GM12875 (cell line): ENCODE measurements around the gene FAM151B.

Experiments
- H3K4me3 ChIP-seq: one replicate; pipeline ENCODE4 v1.5.1; 2011; ENCODE audit warnings: low read depth, low read length, control low read depth
- CTCF ChIP-seq: IDR thresholded peaks from 2 replicates; pipeline ENCODE4 v1.5.1; 2011; ENCODE audit warnings: low read depth, mild to moderate bottlenecking, control low read depth, inconsistent platforms, low read length, moderate library complexity, borderline replicate concordance; ENCODE audit not compliant: insufficient read depth

FAM151B gene

GRCh38 chr5:80503641-80504040 is 15.7 kb downstream of the FAM151B start:
- TF ChIP-seq CTCF, result no peak
- H3K4me3 ChIP-seq, result no peak overlapping the region

GRCh38 chr5:80504833-80505232 is 16.9 kb downstream of the FAM151B start:
- no peak for TF ChIP-seq CTCF
- no peak overlapping the region for H3K4me3 ChIP-seq

- no peak overlapping the region for H3K4me3 ChIP-seq
- TF ChIP-seq CTCF, result no peak
Measured at GRCh38 chr5:80507663-80508062, 19.8 kb downstream of the FAM151B start.

GRCh38 chr5:80508844-80509243 is 20.9 kb downstream of the FAM151B start:
- no peak overlapping the region for H3K4me3 ChIP-seq
- TF ChIP-seq CTCF, result no peak

- TF ChIP-seq CTCF, result no peak
- H3K4me3 ChIP-seq, result no peak overlapping the region
Measured at GRCh38 chr5:80509362-80509761, 21.5 kb downstream of the FAM151B start.

- no peak for TF ChIP-seq CTCF
- H3K4me3 ChIP-seq, result no peak overlapping the region
Measured at GRCh38 chr5:80516826-80517225, 28.9 kb downstream of the FAM151B start.

- no peak for TF ChIP-seq CTCF
- H3K4me3 ChIP-seq, result no peak overlapping the region
Measured at GRCh38 chr5:80540691-80541090, 52.8 kb downstream of the FAM151B start.
